HG03175 (cell line): ENCODE measurements around the gene TTC33.
A peak's percentile ranks its signal among the peaks of the same experiment; 100 is the strongest.

ENCODE experiments used
- ATAC-seq: cut with Tn5 transposase; IDR thresholded peaks from one replicate; pipeline ENCODE4 v1.9.1; 2021; ENCODE audit warnings: mild to moderate bottlenecking, moderate library complexity; ENCODE audit not compliant: unreplicated experiment

The TTC33 gene

GRCh38 chr5:40681363-40682153 is 74.2 kb downstream of the TTC33 start:
- peak; percentile 22 for ATAC-seq

- peak; percentile 15 for ATAC-seq
Measured at GRCh38 chr5:40680741-40681362, 74.9 kb downstream of the TTC33 start.

GRCh38 chr5:40679913-40680681 is 75.7 kb downstream of the TTC33 start, which contains the start of gene PTGER4:
Gene PTGER4, plus strand, starts transcription at chr5:40679915. Its CDS starts 1,079 bp downstream, at chr5:40680994.
- peak; percentile 24 for ATAC-seq

DNA sequence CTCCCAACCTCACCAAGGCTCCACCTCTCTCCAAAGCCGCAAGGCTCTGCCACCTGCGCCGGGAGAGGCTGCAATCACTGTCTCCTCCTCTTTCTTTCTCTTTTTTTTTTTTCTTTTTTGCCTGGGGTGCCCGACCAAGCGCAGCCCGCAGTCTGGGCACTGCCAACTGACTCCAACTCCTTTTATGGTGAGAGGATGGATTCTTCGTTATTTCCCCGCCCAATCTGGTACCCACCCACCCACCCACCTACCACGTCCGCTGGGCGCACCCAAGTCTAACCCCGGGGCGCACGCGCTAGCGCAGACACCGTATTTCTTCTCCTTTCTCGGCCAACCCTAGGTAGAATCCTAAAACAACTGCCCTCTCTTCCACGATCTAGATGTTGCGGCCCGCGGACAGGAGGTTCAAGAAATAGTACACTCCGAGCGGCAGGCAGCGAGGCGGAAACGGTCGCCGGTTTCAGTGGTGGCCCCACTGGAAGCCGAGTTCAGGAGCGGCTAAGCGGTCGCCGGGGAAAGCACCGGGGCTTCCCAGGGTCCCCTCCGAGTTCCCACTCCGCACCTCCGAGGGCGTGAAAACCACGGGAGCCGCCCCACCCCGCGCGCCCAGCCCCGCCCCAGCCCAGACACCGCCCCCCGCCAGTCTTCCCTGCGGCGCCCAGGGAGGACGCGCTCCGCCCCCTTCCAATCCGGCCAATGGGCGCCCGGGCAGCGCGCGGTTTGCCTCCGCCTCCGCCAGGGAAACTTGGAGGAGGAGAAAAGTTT is 76.4 kb downstream of the TTC33 start:
- ATAC-seq = peak; percentile 57

DNA sequence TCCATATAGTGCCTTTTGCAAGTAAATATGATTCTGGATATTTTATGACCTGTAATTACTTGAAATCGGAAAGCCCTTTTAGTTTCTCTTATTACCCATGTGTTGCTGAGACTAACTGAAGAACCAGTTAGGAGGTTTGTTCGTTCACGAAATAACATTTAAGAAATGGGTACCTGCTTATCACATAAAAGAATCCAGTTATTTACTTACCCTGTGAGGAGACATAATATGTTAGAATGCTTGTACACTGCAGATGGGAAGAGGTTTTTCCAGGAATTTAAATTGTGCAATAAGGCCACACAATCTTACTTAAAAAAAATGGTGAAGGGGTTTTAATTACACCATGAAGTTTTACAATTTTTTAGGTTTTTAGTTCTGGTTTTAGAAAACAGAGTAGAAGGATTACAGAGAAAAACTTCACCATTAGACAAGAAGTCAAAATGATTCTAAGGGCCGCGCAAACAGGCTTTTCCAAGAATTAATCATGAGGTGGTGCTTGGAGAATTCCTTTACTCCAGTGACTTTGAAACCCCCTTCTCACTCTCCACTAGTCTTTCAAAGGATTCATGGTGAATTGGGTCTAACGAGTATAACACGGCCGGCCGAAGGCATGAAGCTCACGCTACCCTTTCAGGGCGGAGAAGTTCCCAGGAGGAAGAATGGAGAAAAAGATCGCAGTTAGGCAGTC is 77.2 kb downstream of the TTC33 start:
- no peak for ATAC-seq

DNA sequence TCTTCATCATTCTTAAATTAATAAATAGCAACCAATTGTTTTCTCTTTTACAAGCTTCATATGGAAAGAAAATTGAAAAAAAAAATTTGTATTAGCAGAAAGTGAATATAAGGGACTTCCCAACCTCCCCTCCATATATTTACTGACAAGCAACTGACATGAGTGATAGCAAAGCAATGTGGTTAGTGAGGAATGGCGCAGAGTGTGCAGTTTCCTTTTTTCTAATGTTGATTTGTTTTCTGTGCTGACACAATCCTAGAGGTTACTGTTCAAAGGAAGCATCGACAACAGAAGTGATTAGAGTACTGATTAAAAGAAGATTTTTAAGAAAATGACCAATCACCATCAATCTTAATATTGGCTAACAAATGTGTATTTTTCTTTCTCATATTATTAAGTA is 77.7 kb downstream of the TTC33 start:
- ATAC-seq = no peak

DNA sequence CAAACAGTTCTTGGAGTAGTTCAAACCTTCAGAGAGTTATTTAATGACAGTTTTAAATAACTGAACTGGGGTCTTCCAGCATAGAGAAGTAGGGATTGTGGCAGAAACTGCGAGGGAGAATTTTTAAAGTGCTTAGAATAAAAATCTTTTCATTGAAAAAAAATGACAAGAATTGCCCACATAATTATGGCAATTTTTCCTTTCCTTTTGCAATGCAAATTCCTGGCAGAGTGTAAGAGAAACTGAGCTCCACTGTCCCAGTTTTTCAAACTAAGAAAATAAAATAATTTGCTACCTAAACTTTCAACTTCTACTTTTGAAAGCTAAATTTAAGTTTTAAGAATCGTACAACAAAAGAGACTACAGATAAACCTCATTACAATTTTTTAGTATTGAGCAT is 78.3 kb downstream of the TTC33 start:
- no peak for ATAC-seq

DNA sequence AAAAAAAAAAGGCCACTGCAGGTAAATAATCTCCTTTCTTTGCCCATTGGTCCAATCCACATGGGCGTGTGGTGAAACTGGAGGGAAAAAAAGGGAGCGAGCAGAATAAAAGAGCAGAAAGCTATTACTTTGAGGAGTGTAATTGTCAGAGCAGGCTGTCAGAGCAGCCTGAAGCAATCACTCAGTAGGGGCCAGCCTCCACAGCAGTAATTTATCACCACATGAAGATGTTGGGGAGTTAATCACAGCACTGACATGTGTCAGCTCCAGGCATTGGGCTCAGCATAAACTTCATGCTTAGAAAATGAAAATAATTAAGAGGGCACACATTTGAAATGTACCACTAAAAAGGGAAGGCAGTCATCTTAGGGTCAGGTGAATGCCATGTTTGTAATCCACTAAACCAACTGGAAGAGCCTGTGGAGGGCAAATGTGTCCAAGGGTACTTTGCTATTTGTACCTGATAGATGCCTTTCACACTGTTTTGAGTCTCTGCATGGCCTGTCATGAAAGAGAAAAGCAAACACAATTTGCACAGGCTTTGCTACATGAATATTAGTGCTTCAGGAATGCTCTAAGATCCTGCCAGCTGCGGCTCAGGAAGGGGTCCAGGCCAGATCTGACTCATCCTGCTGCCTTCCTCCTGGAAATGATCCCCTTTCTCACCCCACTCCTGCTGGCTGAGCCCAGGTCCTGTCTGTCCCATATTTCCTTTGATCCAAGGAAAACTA is 79.0 kb downstream of the TTC33 start:
- ATAC-seq = no peak

DNA sequence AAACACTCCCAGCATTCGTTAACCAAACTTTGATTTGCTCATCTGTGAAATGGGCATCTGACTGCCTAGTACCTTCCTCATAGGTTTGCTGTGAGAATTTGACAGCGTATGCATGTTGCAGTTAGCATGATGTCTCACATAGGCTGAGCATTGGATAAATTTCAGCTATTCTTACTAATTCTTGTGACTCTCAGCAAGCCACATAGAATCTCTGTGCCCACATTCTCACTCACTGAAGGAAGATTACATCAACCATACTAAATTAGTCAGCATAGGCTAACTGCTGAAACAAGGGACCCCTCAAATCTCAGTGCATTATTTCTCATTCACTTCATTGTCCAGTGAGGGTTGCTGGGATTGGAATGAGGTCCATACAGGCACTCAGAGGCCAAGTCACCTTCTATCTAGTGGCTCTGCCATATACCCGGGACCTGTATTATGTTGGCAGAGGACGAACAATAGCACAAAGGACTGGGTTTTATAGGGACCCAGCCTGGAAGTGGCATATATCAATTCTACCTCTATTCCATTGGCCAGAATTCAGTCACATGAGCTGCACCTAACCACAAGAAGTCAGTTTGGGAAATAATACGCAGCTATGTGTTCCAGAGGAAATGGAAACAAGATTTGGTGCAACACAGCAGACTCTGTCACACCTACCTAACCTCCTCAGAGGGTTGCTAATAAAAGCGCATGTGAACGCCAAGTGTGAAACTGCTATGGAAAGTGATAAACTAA is 80.2 kb downstream of the TTC33 start:
- peak; percentile 31 for ATAC-seq

DNA sequence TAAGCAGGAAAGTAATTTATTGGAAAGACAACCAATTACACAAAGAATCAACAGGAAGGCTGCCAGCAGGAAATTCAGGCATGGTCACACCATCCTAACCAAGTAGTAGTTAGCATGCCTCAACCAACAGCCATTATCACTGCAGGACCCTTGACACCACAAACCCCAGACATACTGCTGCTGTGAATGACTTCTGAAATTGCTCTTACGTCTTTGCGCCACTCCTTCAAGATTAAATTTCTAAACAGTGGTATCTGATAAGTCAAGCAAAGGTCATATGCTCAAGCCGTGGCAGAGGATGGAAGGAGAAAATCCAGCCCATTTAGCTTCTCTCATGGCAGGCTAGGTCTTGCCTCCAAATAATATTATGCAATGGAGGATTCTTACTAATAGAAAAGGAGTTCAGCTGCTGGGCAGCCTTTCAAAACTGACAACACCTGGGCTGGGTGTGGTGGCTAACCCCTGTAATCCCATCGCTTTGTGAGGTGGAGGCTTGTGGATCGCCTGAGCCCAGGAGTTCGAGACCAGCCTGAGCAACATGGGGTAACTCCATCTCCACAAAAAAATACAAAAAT is 81.0 kb downstream of the TTC33 start:
- ATAC-seq = no peak

DNA sequence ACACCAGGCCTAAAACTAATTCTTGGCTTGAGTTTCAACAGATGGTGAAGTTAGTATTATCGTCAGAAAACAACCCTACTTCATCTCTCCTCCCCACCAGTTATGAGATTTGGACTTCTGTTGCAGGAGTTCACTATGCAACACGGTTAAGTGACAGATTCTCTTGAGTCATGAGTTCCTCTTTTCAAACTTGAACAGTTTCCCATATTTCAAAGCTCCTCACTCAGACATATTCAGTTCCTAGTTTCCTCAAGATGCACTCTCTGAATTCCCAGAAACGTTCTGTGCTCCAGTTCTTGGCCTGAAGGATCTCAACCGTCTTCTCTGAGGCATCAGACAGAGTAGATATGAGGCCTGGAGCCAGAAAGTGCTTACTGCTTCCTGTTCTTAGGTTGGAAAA is 83.3 kb downstream of the TTC33 start:
- ATAC-seq = no peak

GRCh38 chr5:40669606-40670390 is 86.0 kb downstream of the TTC33 start:
- ATAC-seq = no peak

GRCh38 chr5:40667161-40667663 is 88.5 kb downstream of the TTC33 start:
- ATAC-seq = no peak

- no peak for ATAC-seq
Measured at GRCh38 chr5:40666657-40667056, 89.1 kb downstream of the TTC33 start.

- ATAC-seq = no peak
Measured at GRCh38 chr5:40665635-40666298, 90.0 kb downstream of the TTC33 start.

DNA sequence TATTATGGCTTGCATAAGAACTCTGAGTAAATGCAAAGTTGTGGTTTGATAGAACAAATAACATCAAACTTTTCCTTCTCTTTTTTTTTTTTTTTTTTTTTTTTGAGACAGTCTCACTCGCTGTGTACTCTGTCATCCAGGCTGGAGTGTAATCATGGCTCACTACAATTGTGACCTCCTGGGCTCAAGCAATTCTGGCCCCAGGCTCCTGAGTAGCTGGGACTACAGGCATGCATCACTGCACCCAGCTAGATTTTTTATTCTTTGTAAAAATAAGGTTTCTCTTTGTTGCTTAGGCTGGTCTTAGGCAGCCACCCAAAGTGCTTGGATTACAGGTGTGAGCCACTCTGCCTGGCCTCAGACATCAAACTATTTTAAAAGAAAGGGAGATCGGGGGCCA is 95.0 kb downstream of the TTC33 start:
- ATAC-seq = no peak

DNA sequence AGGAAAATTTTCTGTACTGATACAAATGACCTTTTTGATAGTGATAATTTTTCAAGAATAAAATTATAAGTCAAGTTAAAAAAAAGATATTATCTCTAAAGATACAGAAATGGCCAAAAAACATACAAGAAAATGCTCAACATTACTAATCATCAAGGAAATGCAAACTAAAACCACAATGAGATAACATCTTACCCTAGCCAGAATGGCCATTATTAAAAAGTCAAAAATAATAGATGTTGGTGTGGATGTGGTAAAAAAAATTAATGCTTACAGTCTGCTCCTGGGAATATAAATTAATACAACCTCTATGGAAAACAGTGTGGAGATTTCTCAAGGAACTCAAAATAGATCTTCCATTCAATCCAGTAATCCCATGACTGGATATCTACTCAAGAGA is 99.0 kb downstream of the TTC33 start:
- ATAC-seq = no peak
